Right lung (tissue), 5 donors: ENCODE results near the gene LYAR. TPM values are rescaled to one million over a fixed set of nuclear protein-coding genes. Genes with fewer than 3 reads are reported as not detected.
"Not testable (repeated sequence)": the region's sequence is repeated elsewhere in the genome, so short reads cannot be mapped to it uniquely, and the experiment has no call there.

Source experiments
- DNase-seq, 2 donors: peaks; one replicate each; pipeline ENCODE4 v3.0.0-alpha.2; 2013
- polyA plus RNA-seq, 5 donors: library from polyadenylated mRNA; unstranded; fragments of 120-200 nt; gene quantifications; one replicate each; pipeline versions ENCODE4 v1.2.1 to v1.2.3, GENCODE V29; 2013; ENCODE audit warnings: inconsistent platforms in 1 of 5, low replicate concordance in 1 of 5; ENCODE audit not compliant: insufficient read length in 5 of 5, insufficient read depth in 1 of 5

The LYAR gene
- polyA plus RNA-seq, 5 donors = 20.0 to 23.0 (median 20.6) TPM

DNA sequence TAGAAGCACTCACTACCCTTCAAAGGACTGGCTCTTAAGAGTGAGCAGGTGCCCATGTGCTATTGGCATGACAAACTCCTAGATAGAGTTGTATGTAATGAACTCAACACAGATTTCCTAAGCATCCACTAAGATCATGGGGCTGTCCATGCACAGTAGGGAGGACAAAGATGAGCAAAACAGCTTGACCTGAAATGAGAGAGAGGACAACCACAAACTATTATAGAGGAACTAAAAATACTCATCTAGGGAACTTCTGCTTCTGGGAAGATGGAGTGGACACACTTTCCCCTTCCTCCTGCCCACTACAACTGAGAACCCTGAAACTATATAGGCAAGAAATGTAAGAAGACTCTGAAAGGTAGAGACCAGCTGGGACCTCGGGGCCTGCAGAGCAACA is 21.2 kb downstream of the LYAR start:
- DNase-seq = no peak

DNA sequence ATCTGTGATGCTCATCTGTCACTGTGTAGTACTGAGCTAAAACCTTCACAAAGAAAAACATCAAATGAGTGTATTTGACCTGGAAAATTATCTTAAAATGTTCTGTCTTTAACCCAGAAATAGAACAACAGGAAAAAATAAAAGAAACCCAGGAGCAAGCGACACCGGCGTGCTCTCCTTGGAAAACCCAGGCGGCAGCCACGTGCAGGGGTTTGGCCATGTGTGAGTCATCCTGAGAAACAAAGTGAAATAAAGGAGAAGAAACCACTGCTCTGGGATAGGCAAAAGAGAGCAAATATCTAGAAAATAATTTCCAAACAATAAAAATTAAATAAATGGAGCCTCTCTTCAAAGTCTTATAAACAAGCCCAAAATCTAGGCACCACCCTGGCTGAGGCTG is 22.0 kb downstream of the LYAR start:
- DNase-seq = no peak

- no peak for DNase-seq
Observed at GRCh38 chr4:4260185-4260751, 29.7 kb downstream of the LYAR start.

DNA sequence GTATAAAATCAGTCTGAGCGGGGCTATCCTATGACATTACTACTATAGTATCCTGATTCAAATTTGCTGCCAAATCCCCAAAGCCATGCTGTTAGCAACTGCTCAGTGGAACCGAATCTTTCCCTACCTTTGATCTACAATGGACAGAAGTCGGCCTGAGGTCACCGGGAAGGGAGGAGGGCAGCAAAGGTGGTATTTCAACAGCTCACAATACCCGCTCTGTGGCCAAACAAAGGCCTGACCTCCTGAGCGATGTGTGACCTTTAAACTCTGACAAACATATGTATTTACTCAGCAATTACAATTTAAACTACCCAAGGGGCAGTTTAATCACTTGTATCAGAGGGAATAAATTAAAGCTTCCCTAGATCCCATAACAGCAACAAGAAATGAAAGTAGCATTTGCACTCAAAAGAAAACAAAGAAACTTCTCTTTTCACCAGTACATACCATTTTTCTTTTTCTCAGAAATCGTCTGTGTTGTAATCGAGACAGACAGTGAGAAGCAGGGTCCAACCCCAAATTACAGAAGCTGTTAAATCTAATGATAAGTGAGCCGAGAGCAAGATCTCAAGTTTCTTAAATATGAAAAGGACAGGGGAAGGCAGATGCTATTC is 30.4 kb downstream of the LYAR start:
- DNase-seq = no peak

- not testable (repeated sequence) for DNase-seq
Observed at GRCh38 chr4:4257705-4258104, 32.2 kb downstream of the LYAR start.

GRCh38 chr4:4256799-4257198 is 33.2 kb downstream of the LYAR start:
- DNase-seq = no peak

- DNase-seq = no peak
Observed at GRCh38 chr4:4254666-4255065, 35.3 kb downstream of the LYAR start.

GRCh38 chr4:4254199-4254598 is 35.8 kb downstream of the LYAR start:
- DNase-seq = no peak

- no peak for DNase-seq
Observed at GRCh38 chr4:4249866-4250265, 40.1 kb downstream of the LYAR start.

DNA sequence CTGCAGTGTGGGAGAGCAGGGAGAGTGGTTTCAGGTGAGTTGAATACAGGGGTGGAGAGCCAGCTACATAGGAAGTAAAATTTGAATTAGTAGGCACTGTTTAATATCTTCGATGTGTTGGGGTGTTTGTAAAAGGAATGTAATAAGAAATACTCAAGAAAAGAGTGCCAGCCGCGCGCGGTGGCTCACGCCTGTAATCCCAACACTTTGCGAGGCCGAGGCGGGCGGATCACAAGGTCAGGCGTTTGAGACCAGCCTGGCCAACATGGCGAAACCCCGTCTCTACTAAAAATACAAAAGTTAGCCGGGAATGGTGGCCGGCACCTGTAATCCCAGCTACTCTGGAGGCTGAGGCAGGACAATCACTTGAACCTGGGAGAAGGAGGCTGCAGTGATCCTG is 40.6 kb downstream of the LYAR start:
- not testable (repeated sequence) for DNase-seq

GRCh38 chr4:4248885-4249203 is 41.1 kb downstream of the LYAR start:
- no peak for DNase-seq

- DNase-seq = peak; percentile 95 to 96
Observed at GRCh38 chr4:4248029-4248884, 41.7 kb downstream of the LYAR start, which contains the start of gene TMEM128. Gene TMEM128 (minus strand): TSS chr4:4248223. CDS start chr4:4248202, 21 bp downstream.

DNA sequence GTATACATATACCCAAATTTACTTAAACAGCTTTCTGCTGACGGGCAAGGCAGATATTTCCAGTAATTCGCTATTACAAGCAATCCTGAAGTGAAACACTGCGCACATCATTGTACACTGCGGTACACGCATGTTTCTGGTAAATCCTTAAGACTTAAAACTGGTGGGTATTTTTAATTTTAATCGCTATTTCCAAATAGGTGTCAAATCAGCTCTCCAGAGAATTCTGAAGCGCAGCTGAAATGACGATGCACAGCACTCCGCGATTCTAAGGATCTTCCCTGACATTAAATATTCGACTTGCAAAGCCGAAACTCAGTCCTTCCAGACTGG is 42.3 kb downstream of the LYAR start:
- DNase-seq = no peak

- DNase-seq = no peak
Observed at GRCh38 chr4:4245172-4245571, 44.8 kb downstream of the LYAR start.

DNA sequence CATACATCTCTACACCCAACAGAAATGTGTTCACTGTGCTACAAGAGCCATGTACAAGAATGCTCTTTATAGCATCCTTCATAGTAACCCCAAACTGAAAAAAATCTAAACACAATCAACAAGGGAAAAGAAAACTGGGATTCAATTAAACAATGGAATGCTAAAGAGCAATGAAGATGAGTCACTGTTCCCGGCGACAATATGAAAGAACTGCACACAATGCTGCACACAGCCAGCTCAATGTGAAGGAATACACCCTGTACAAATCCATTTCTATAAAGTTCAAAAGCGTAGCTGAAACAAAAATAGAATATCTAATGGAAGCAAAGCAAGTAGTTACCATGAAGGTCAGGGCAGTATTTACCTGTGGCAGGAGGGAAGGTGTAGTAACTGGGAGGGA is 50.4 kb downstream of the LYAR start:
- DNase-seq = not testable (repeated sequence)

DNA sequence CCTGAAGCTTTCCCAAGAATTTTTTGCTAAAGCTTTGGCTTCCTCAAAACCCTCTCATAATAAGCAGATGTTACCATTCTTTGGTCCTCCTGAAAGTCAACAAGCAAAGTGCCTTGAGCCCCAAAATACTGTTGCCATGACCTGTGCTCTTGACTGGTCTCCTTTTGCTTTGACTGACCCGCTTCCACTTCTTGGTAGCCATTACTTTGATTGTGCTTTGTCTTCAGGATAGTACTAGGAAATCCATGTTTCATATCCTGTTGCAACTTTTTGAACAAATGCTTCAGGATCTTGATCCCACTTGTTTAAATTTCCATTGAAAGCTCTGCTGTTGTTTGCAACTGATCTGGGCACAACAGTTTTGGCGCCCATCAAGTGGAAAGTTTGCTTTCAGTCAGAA is 56.3 kb downstream of the LYAR start:
- no peak for DNase-seq

GRCh38 chr4:4228356-4228668 is 61.6 kb downstream of the LYAR start:
- DNase-seq = no peak

DNA sequence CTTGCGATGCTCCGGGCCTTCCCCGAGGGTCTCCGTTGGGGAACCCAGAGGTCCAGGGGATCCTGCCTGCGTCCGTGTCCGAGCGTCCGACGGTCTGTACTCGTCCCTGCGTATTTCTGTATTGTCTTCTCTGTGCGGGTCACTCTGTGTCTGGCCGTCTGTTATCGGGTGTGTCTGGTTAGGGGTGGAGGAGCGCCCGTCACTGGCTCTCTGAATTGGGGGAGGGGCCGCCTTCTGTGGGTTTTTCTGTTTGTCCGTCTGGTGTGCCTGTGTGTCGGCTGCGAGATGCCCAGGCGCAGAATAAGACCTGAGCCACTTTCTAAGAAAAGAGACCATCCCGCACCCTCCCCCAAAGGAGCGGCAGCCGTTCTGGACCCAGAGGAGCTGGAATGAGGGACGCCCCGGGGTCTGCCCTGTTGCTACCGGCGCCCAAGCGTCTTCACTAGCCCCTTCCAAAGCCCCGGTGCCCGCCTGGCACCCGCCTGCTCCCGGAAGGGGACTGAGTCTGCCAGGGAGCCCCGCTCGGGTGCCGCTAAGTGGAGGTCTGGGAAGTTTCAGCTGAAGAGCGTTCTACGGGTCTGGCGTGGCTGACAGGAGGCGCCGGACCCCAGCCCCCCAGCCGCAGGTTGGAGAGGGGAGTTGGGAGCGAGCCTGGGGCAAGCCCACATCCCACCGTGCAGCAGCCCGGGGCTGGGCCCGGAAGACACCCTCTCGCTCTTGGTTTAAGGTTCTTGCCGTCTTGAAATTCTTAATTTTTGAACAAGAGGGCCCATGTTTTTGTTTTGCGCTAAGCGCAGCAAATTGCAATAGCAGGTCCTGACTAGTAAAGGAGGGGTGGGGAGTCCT is 62.2 kb downstream of the LYAR start:
- DNase-seq = no peak

- DNase-seq = no peak
Observed at GRCh38 chr4:4226606-4227438, 63.1 kb downstream of the LYAR start, which contains the start of gene OTOP1. Gene OTOP1 (minus strand): TSS chr4:4226929. CDS start chr4:4226864, 65 bp downstream.

GRCh38 chr4:4225915-4226605 is 63.9 kb downstream of the LYAR start:
- no peak for DNase-seq
